Measurements from ENCODE around the gene RPL36.

- TF ChIP-seq, protein P1, sequence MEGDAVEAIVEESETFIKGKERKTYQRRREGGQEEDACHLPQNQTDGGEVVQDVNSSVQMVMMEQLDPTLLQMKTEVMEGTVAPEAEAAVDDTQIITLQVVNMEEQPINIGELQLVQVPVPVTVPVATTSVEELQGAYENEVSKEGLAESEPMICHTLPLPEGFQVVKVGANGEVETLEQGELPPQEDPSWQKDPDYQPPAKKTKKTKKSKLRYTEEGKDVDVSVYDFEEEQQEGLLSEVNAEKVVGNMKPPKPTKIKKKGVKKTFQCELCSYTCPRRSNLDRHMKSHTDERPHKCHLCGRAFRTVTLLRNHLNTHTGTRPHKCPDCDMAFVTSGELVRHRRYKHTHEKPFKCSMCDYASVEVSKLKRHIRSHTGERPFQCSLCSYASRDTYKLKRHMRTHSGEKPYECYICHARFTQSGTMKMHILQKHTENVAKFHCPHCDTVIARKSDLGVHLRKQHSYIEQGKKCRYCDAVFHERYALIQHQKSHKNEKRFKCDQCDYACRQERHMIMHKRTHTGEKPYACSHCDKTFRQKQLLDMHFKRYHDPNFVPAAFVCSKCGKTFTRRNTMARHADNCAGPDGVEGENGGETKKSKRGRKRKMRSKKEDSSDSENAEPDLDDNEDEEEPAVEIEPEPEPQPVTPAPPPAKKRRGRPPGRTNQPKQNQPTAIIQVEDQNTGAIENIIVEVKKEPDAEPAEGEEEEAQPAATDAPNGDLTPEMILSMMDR (conservative IDR thresholded peaks at IDR 0.05) = no peak
- TF ChIP-seq EZH2 (IDR thresholded peaks at IDR 0.05; ENCODE audit: low read depth) = no peak
These were observed 7.2 kb downstream of the RPL36 start for GRCh38 chr19:5697022-5697889.
